HEK293 (cell line): ENCODE measurements around the gene DNAH5.

Experiments used
- PRDM1 ChIP-seq: fragments of 450-650 bp; formaldehyde crosslinking; IDR thresholded peaks from 2 replicates; pipeline ENCODE4; 2016; ENCODE audit warnings: missing biosample characterization, missing genetic modification characterization
- YY1 ChIP-seq: fragments of 450-650 bp; formaldehyde crosslinking; IDR thresholded peaks from 2 replicates; pipeline ENCODE4 v1.5.1; 2018; ENCODE audit warnings: missing biosample characterization, missing genetic modification characterization
- ZBTB10 ChIP-seq: fragments of 450-650 bp; formaldehyde crosslinking; IDR thresholded peaks from 2 replicates; pipeline ENCODE4 v1.5.1; 2016; ENCODE audit warnings: missing biosample characterization, missing genetic modification characterization
- ZFHX2 ChIP-seq: fragments of 450-650 bp; formaldehyde crosslinking; conservative IDR thresholded peaks from 2 replicates; pipeline ENCODE4 v1.5.1; 2016; ENCODE audit warnings: missing biosample characterization, missing genetic modification characterization
- ZNF157 ChIP-seq: fragments of 450-650 bp; formaldehyde crosslinking; IDR thresholded peaks from 2 replicates; pipeline ENCODE4 v1.5.1; 2016; ENCODE audit warnings: missing biosample characterization, missing genetic modification characterization
- ZNF18 ChIP-seq: fragments of 450-650 bp; formaldehyde crosslinking; IDR thresholded peaks from 2 replicates; pipeline ENCODE4 v1.5.1; 2016; ENCODE audit warnings: missing biosample characterization, missing genetic modification characterization
- ZNF184 ChIP-seq: fragments of 450-650 bp; IDR thresholded peaks from 2 replicates; pipeline ENCODE4 v1.5.1; 2018; ENCODE audit warnings: missing biosample characterization, mild to moderate bottlenecking, missing genetic modification characterization
- ZNF24 ChIP-seq: fragments of 450-650 bp; formaldehyde crosslinking; IDR thresholded peaks from 2 replicates; pipeline ENCODE4 v1.5.1; 2016; ENCODE audit warnings: missing biosample characterization, missing genetic modification characterization
- ZNF560 ChIP-seq: fragments of 450-650 bp; formaldehyde crosslinking; IDR thresholded peaks from 2 replicates; pipeline ENCODE4 v1.5.1; 2017; ENCODE audit warnings: missing biosample characterization, missing genetic modification characterization, borderline replicate concordance
- ZNF792 ChIP-seq: fragments of 450-650 bp; formaldehyde crosslinking; IDR thresholded peaks from 2 replicates; pipeline ENCODE4 v1.5.1; 2016; ENCODE audit warnings: missing biosample characterization, missing genetic modification characterization
- TF ChIP-seq, protein P1 (sequence below): fragments of 450-650 bp; formaldehyde crosslinking; IDR thresholded peaks from 2 replicates; pipeline ENCODE4 v1.5.1; 2016; ENCODE audit warnings: missing biosample characterization, missing genetic modification characterization
- TF ChIP-seq, protein P2 (sequence below): fragments of 450-650 bp; formaldehyde crosslinking; conservative IDR thresholded peaks from 2 replicates; pipeline ENCODE4 v1.5.1; 2016; ENCODE audit warnings: low read depth, missing biosample characterization, missing genetic modification characterization
- TF ChIP-seq, protein P3 (sequence below): fragments of 450-650 bp; formaldehyde crosslinking; IDR thresholded peaks from 2 replicates; pipeline ENCODE4 v1.5.1; 2016; ENCODE audit warnings: missing biosample characterization, missing genetic modification characterization

- TF ChIP-seq ZNF792 (tag by site-specific recombination) (no peak), ZNF184 (tag by site-specific recombination) (no peak), ZNF18 (no peak), YY1 (tag by site-specific recombination) (no peak), PRDM1 (no peak), ZBTB10 (tag by site-specific recombination) (no peak), ZNF24 (no peak), ZNF560 (no peak), ZNF157 (no peak), ZFHX2 (no peak)
- TF ChIP-seq, protein P1, sequence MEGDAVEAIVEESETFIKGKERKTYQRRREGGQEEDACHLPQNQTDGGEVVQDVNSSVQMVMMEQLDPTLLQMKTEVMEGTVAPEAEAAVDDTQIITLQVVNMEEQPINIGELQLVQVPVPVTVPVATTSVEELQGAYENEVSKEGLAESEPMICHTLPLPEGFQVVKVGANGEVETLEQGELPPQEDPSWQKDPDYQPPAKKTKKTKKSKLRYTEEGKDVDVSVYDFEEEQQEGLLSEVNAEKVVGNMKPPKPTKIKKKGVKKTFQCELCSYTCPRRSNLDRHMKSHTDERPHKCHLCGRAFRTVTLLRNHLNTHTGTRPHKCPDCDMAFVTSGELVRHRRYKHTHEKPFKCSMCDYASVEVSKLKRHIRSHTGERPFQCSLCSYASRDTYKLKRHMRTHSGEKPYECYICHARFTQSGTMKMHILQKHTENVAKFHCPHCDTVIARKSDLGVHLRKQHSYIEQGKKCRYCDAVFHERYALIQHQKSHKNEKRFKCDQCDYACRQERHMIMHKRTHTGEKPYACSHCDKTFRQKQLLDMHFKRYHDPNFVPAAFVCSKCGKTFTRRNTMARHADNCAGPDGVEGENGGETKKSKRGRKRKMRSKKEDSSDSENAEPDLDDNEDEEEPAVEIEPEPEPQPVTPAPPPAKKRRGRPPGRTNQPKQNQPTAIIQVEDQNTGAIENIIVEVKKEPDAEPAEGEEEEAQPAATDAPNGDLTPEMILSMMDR (tag by site-specific recombination) = no peak
- TF ChIP-seq, protein P2, sequence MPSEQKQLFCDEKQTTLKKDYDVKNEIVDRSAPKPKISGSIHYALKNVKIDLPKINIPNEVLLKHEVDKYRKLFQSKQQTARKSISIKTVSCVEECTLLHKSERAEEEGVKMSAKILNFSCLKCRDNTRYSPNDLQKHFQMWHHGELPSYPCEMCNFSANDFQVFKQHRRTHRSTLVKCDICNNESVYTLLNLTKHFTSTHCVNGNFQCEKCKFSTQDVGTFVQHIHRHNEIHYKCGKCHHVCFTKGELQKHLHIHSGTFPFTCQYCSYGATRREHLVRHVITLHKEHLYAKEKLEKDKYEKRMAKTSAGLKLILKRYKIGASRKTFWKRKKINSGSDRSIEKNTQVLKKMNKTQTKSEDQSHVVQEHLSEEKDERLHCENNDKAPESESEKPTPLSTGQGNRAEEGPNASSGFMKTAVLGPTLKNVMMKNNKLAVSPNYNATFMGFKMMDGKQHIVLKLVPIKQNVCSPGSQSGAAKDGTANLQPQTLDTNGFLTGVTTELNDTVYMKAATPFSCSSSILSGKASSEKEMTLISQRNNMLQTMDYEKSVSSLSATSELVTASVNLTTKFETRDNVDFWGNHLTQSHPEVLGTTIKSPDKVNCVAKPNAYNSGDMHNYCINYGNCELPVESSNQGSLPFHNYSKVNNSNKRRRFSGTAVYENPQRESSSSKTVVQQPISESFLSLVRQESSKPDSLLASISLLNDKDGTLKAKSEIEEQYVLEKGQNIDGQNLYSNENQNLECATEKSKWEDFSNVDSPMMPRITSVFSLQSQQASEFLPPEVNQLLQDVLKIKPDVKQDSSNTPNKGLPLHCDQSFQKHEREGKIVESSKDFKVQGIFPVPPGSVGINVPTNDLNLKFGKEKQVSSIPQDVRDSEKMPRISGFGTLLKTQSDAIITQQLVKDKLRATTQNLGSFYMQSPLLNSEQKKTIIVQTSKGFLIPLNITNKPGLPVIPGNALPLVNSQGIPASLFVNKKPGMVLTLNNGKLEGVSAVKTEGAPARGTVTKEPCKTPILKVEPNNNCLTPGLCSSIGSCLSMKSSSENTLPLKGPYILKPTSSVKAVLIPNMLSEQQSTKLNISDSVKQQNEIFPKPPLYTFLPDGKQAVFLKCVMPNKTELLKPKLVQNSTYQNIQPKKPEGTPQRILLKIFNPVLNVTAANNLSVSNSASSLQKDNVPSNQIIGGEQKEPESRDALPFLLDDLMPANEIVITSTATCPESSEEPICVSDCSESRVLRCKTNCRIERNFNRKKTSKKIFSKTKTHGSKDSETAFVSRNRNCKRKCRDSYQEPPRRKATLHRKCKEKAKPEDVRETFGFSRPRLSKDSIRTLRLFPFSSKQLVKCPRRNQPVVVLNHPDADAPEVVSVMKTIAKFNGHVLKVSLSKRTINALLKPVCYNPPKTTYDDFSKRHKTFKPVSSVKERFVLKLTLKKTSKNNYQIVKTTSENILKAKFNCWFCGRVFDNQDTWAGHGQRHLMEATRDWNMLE (tag by site-specific recombination) = no peak
- TF ChIP-seq, protein P3, sequence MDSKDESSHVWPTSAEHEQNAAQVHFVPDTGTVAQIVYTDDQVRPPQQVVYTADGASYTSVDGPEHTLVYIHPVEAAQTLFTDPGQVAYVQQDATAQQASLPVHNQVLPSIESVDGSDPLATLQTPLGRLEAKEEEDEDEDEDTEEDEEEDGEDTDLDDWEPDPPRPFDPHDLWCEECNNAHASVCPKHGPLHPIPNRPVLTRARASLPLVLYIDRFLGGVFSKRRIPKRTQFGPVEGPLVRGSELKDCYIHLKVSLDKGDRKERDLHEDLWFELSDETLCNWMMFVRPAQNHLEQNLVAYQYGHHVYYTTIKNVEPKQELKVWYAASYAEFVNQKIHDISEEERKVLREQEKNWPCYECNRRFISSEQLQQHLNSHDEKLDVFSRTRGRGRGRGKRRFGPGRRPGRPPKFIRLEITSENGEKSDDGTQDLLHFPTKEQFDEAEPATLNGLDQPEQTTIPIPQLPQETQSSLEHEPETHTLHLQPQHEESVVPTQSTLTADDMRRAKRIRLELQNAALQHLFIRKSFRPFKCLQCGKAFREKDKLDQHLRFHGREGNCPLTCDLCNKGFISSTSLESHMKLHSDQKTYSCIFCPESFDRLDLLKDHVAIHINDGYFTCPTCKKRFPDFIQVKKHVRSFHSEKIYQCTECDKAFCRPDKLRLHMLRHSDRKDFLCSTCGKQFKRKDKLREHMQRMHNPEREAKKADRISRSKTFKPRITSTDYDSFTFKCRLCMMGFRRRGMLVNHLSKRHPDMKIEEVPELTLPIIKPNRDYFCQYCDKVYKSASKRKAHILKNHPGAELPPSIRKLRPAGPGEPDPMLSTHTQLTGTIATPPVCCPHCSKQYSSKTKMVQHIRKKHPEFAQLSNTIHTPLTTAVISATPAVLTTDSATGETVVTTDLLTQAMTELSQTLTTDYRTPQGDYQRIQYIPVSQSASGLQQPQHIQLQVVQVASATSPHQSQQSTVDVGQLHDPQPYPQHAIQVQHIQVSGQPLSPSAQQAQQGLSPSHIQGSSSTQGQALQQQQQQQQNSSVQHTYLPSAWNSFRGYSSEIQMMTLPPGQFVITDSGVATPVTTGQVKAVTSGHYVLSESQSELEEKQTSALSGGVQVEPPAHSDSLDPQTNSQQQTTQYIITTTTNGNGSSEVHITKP (tag by site-specific recombination) = no peak
Measured at GRCh38 chr5:13745508-13745907, 199.0 kb downstream of the DNAH5 start.
